ENCODE data around the gene PDCD1. TPM values are rescaled to one million over a fixed set of nuclear protein-coding genes. Genes with fewer than 3 reads are reported as not detected.

The PDCD1 gene
- total and polyA plus RNA-seq, 2 of the 8 experiments (the other 6 are each of a cell fraction or from before 2014, with no cell fraction given) = 0.48 to 1.1 TPM

GRCh38 chr2:241897231-241897916, 38.7 kb upstream of the PDCD1 start:
- FAIRE-seq = no peak
- H3K4me2 ChIP-seq (ENCODE audit: insufficient read depth in 1 of 2, low read depth in 2 of 2, low read length in 2 of 2) = no peak overlapping the region
- no peak overlapping the region for H3K9ac ChIP-seq (replicated peaks in 1 of 4; ENCODE audit: extremely low read depth in 1 of 4, low read depth in 3 of 4, low read length in 3 of 4)
- H3K9me3 ChIP-seq (ENCODE audit: insufficient read depth in 2 of 2, low read depth in 1 of 2, low read length in 1 of 2) = no peaks in the 10 kb centered on the region
- H2BK15ac ChIP-seq (ENCODE audit: low read length) = no peak overlapping the region
- 92% methylated on average over 17 of the region's 17 CpGs; no CpG with 5 or more reads in 1 of the 2 experiments for WGBS, 2 experiments (ENCODE audit: extremely low coverage in 1 of 2, insufficient coverage in 1 of 2, insufficient read length in 1 of 2, insufficient replicate concordance in 2 of 2, low coverage in 1 of 2, low lambda C conversion rate in 2 of 2, missing lambda C conversion rate in 1 of 2)
- no peak overlapping the region for H2BK12ac ChIP-seq (ENCODE audit: low read depth, low read length)
- no peak overlapping the region for H4K91ac ChIP-seq (replicated peaks; ENCODE audit: insufficient read length, low read length)
- no peak overlapping the region for H2BK5ac ChIP-seq (ENCODE audit: low read depth, low read length)
- no peak overlapping the region for H4K5ac ChIP-seq (ENCODE audit: insufficient read length, low read depth, low read length)
- no peak overlapping the region for H2BK20ac ChIP-seq (ENCODE audit: low read length)
- no peak overlapping the region for H3K18ac ChIP-seq (ENCODE audit: extremely low read depth, low read length)
- DNase-seq (ENCODE audit: low read depth in 1 of 2, low spot score in 2 of 2) = peak in 1 of 2 experiments; percentile 39
- no peak overlapping the region for H2BK120ac ChIP-seq (replicated peaks; ENCODE audit: low read depth, low read length)
- no peak overlapping the region for H3K4ac ChIP-seq (replicated peaks; ENCODE audit: insufficient read length, low read depth, low read length)
- ChIA-PET POLR2A (ENCODE audit: partially characterized antibody) (interaction anchor here (1.5 kb wide), 1 partner anchor 196 kb away, joined by 4 read pairs; the partner anchor contains the start of gene ING5), CTCF (ENCODE audit: partially characterized antibody) (interaction anchor here (0.5 to 1.1 kb wide), 4 partner anchors 14 to 80 kb away, joined by 3 to 4 read pairs (median 4); no protein-coding TSS in a partner anchor)
- H3K36me3 ChIP-seq (ENCODE audit: control insufficient read depth in 2 of 4, insufficient read depth in 4 of 4, low read length in 3 of 4) = no peaks in the 10 kb centered on the region
- no peak overlapping the region for H2AK5ac ChIP-seq (ENCODE audit: low read depth, low read length)
- no peak overlapping the region for H3K4me3 ChIP-seq (ENCODE audit: extremely low read depth in 1 of 4, insufficient read depth in 2 of 4, low read depth in 3 of 4, low read length in 4 of 4)
- H3K23ac ChIP-seq (ENCODE audit: insufficient read length) = no peak overlapping the region
- H3K23me2 ChIP-seq (ENCODE audit: low read depth, low read length) = peaks cover 12% of the 10 kb centered on the region; the same call in 1 of the 2 replicates
- peak overlapping the region; percentile 43; the same call in 1 of the 2 replicates for H4K8ac ChIP-seq (ENCODE audit: extremely low read depth, insufficient read depth, low read length)
- H4K20me1 ChIP-seq (replicated peaks in 1 of 2; ENCODE audit: control insufficient read depth in 1 of 2, insufficient read depth in 2 of 2, low read length in 2 of 2) = peaks cover 2% of the 10 kb centered on the region in 2 experiments
- H3K4me1 ChIP-seq (replicated peaks in 1 of 4; ENCODE audit: control insufficient read depth in 3 of 4, insufficient read depth in 4 of 4, low read length in 3 of 4) = peaks cover 0 to 18% (median 12%) of the 10 kb centered on the region in 4 experiments; a peak in 6 of 7 replicates
- H2AFZ ChIP-seq (ENCODE audit: low read length) = no peak overlapping the region
- no peak overlapping the region for H3K27ac ChIP-seq (ENCODE audit: low read depth, low read length)
- no peak overlapping the region for H3K56ac ChIP-seq (replicated peaks; ENCODE audit: insufficient read length, low read depth, low read length)
- H3K79me1 ChIP-seq (ENCODE audit: low read depth, low read length) = peaks cover 5% of the 10 kb centered on the region
- H3K27me3 ChIP-seq (replicated peaks in 1 of 4; ENCODE audit: control insufficient read depth in 3 of 4, extremely low read depth in 1 of 4, insufficient read depth in 3 of 4, low read length in 3 of 4) = peaks cover 0 to 2% (median 0%) of the 10 kb centered on the region in 4 experiments; a peak in 2 of 7 replicates
- no peak overlapping the region for H3K14ac ChIP-seq (ENCODE audit: insufficient read length)
- no peaks in the 10 kb centered on the region for H3K79me2 ChIP-seq (ENCODE audit: control insufficient read depth in 1 of 2, insufficient read depth in 2 of 2, low read length in 2 of 2)

All from H1 (cell line).